KBM-7 (cell line): ENCODE results near the gene FXR1.
A peak's percentile ranks its signal among the peaks of the same experiment; 100 is the strongest.
"Not testable (repeated sequence)": the region's sequence is repeated elsewhere in the genome, so short reads cannot be mapped to it uniquely, and the experiment has no call there.

Experiments used
- DNase-seq: peaks from one replicate; pipeline ENCODE4 v3.0.0-alpha.2; 2015
- in situ Hi-C: fragments of 300-500 bp; cut with MboI; formaldehyde crosslinking; loops from 2 replicates; pipeline ENCODE4 v1.14.3; 2020; ENCODE audit warnings: low sequenced_read_pairs, low pct_unique_long_range_greater_than_20kb, mixed read lengths

The FXR1 gene

GRCh38 chr3:180990505-180990904 is 78.0 kb downstream of the FXR1 start:
- in situ Hi-C loops = no loop called here
- peak; percentile 42 for DNase-seq

- in situ Hi-C loops = no loop called here
Observed at GRCh38 chr3:180996415-180996932, 84.0 kb downstream of the FXR1 start.

GRCh38 chr3:181002331-181002730 is 89.9 kb downstream of the FXR1 start:
- DNase-seq, in situ Hi-C loops: not testable (repeated sequence)

More at GRCh38 chr3:180996415-180996932, 84.0 kb downstream of the FXR1 start:
- DNase-seq = no peak

GRCh38 chr3:181003469-181003868 is 91.0 kb downstream of the FXR1 start:
- in situ Hi-C loops, DNase-seq: not testable (repeated sequence)

- in situ Hi-C loops = no loop called here
Observed at GRCh38 chr3:181006541-181006940, 94.1 kb downstream of the FXR1 start.

GRCh38 chr3:181007262-181007661 is 94.8 kb downstream of the FXR1 start:
- no peak for DNase-seq
- in situ Hi-C loops = no loop called here

More at GRCh38 chr3:181006541-181006940, 94.1 kb downstream of the FXR1 start:
- DNase-seq = no peak

- no peak for DNase-seq
- in situ Hi-C loops = no loop called here
Observed at GRCh38 chr3:181008796-181009195, 96.3 kb downstream of the FXR1 start.

GRCh38 chr3:181009225-181009624 is 96.8 kb downstream of the FXR1 start:
- in situ Hi-C loops = no loop called here
- no peak for DNase-seq

- DNase-seq = no peak
- in situ Hi-C loops = no loop called here
Observed at GRCh38 chr3:181017690-181018089, 105.2 kb downstream of the FXR1 start.

- no peak for DNase-seq
- in situ Hi-C loops = no loop called here
Observed at GRCh38 chr3:181025204-181025603, 112.7 kb downstream of the FXR1 start.

GRCh38 chr3:181030948-181031347 is 118.5 kb downstream of the FXR1 start:
- in situ Hi-C loops = no loop called here
- DNase-seq = no peak
